Body of pancreas (tissue), 4 donors: ENCODE results near the gene TNNC1. TPM values are rescaled to one million over a fixed set of nuclear protein-coding genes. Genes with fewer than 3 reads are reported as not detected.

ENCODE experiments used
- ATAC-seq: fragments of 150-250 bp; one replicate; pipeline ENCODE4 v1.9.1; 2016
- DNase-seq, 4 donors: peaks; one replicate each; pipeline ENCODE4 v3.0.0-alpha.2; 2019
- H3K27ac ChIP-seq, 4 donors: fragments of 200-600 bp; sonication (generic); 1 replicate in 3 of 4; 2 replicates in 1 of 4; pipeline versions ENCODE4 v1.5.1 to v1.6.1; 2016 to 2019; ENCODE audit warnings: mild to moderate bottlenecking in 1 of 4, mixed read lengths in 1 of 4, moderate library complexity in 1 of 4
- H3K27me3 ChIP-seq, 2 donors: fragments of 200-600 bp; sonication (generic); one replicate each; pipeline ENCODE4 v1.6.0; 2016; ENCODE audit warnings: mild to moderate bottlenecking in 1 of 2
- H3K36me3 ChIP-seq, 2 donors: fragments of 200-600 bp; sonication (generic); replicated peaks in 1 of 2; 2 replicates each; pipeline ENCODE4 v1.5.1; 2016; ENCODE audit warnings: low read depth in 2 of 2; ENCODE audit not compliant: insufficient read depth in 1 of 2
- H3K4me1 ChIP-seq: fragments of 200-600 bp; sonication (generic); one replicate; pipeline ENCODE4 v1.6.0; 2016
- H3K4me3 ChIP-seq, 2 donors: fragments of 200-600 bp; sonication (generic); 1 replicate in 1 of 2; 2 replicates in 1 of 2; pipeline ENCODE4 v1.5.1; 2016 to 2019
- H3K9me3 ChIP-seq, 3 donors: fragments of 200-600 bp; sonication (generic); 1 replicate in 2 of 3; 2 replicates in 1 of 3; pipeline ENCODE4 v1.5.1; 2016
- POLR2A ChIP-seq, 3 donors: fragments of 450-650 bp; IDR thresholded peaks; one replicate each; pipeline ENCODE4 v1.6.1; 2016; ENCODE audit warnings: antibody characterized with exemption in 3 of 3, mild to moderate bottlenecking in 2 of 3
- WGBS, 2 donors: methylation state at CpG; one replicate each; pipeline ENCODE4 v1.1.5; 2017; 5-methylcytosine and 5-hydroxymethylcytosine counted together
- intact Hi-C: fragments of 100-400 bp; cut with DNase I; formaldehyde crosslinking; loops from one replicate; pipeline ENCODE4 v1.15.1; 2023
- total RNA-seq, 2 donors: library from RNA; depleted of rRNA; stranded (reverse); fragments of >200 nt; gene quantifications; one replicate each; pipeline ENCODE4 v1.1.0, GENCODE V29; 2016
- TF ChIP-seq, protein P1 (sequence below), 7 experiments: fragments of 450-650 bp in 4 of 7; fragments of 200-600 bp in 3 of 7; sonication (generic) in 3 of 7; IDR thresholded peaks; one replicate each; pipeline ENCODE4 v1.5.1; 2016 to 2019; ENCODE audit warnings: antibody characterized with exemption in 7 of 7

TNNC1 gene
- total RNA-seq = 10 to 100 TPM in 1 of 2 donors, under 1 TPM in 1; 0.99 to 10.4 TPM

DNA sequence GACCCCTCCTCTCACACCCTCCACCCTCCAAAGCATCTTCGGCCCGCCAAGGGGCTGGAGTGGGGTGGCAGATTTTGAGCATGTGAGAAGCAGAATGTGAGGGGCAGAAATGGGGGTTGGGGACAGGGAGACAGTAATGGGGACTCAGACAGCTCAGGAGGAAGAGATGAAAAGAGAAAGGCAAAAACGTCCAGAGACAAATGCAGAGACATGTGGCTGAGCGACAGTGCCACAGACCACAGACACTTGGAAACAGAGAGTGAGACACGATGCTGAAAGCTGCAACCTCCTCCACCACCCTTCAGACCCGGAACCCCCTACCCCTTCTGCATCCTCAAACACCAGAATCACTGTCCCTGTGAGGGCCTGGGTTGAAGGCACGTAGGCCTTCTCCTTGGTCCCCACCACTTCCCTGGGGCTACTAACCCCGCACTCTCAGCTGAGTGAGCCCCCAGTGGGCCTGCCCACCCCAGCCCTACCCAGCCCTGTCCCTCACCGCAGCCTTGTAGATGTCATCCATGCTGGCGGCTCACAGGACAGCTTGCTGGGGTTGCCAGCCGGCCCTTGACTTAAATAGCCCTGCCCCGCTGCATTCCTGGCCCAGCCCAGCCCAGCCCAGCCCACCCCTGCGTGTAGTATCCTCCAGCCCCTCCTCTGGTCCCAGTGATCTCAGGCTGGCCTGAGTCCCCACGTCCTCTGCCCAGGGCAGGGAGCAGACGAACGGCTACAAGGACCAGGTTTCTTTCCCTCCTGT, at the start of gene TNNC1:
Gene TNNC1, minus strand, starts transcription at position 546 of the 754 bp plus-strand sequence. Its CDS starts 26 bp downstream, at position 520.
- intact Hi-C loops = loop anchor here (10.0 kb wide), 1 partner anchor 81 kb away; the partner anchor contains the start of genes NT5DC2 and UQCC5
- DNase-seq = peak in 1 of 4 donors; percentile 39

DNA sequence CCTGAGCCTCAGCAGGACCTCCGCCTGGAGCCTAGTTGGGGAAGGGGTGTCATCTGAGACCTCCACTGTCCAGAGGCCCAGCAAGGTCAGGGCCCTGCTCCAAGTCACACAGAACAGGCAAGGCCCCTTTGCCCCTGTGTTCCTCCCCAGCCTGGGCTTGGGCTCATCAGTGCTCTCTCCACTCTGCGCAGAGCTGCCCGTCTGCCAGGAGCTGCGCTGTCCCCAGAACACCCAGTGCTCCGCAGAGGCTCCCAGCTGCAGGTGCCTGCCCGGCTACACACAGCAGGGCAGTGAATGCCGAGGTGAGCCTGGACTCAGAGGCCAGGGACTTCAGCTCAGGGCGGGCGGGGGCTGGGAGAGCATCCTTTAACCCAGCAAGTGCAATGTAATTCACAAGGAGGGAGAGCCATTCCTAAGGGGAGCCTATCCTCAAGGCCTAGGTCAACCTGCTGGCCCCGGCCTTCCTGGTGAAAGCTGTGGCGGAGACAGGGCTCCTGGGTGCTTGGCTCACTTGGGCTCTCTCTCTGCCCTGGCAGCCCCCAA, 49.0 kb upstream of the TNNC1 start:
- Histone ChIP-seq H3K4me1 (peaks cover 9% of the 10 kb centered on the region), H3K27me3 (no peaks in the 10 kb centered on the region), H3K9me3 (no peaks in the 10 kb centered on the region), H3K36me3 (no peaks in the 10 kb centered on the region), H3K27ac (no peak overlapping the region), H3K4me3 (no peak overlapping the region)
- no peak for TF ChIP-seq POLR2A (IDR thresholded peaks at IDR 0.05)
- intact Hi-C loops = no loop called here
- no peak for DNase-seq
- no peak for ATAC-seq
- 95 to 100% methylated on average over 1 to 10 of the region's 11 CpGs for WGBS, 2 donors

More for the DNA sequence above, at the start of gene TNNC1:
- Histone ChIP-seq H3K27me3 (no peaks in the 10 kb centered on the region), H3K36me3 (peaks cover 0 to under 1% of the 10 kb centered on the region in 2 donors), H3K9me3 (no peaks in the 10 kb centered on the region), H3K4me1 (peaks cover 49% of the 10 kb centered on the region), H3K4me3 (peak within 1 kb of the TSS in 1 of 2 donors; percentile 69), H3K27ac (peak within 1 kb of the TSS; percentile 81 to 93 (median 92))
- no peak for ATAC-seq
- no peak for TF ChIP-seq POLR2A (IDR thresholded peaks at IDR 0.05)
- TF ChIP-seq, protein P1, sequence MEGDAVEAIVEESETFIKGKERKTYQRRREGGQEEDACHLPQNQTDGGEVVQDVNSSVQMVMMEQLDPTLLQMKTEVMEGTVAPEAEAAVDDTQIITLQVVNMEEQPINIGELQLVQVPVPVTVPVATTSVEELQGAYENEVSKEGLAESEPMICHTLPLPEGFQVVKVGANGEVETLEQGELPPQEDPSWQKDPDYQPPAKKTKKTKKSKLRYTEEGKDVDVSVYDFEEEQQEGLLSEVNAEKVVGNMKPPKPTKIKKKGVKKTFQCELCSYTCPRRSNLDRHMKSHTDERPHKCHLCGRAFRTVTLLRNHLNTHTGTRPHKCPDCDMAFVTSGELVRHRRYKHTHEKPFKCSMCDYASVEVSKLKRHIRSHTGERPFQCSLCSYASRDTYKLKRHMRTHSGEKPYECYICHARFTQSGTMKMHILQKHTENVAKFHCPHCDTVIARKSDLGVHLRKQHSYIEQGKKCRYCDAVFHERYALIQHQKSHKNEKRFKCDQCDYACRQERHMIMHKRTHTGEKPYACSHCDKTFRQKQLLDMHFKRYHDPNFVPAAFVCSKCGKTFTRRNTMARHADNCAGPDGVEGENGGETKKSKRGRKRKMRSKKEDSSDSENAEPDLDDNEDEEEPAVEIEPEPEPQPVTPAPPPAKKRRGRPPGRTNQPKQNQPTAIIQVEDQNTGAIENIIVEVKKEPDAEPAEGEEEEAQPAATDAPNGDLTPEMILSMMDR (IDR thresholded peaks at IDR 0.05) = no peak
- 73% methylated on average over 12 to 16 of the region's 16 CpGs for WGBS, 2 donors

DNA sequence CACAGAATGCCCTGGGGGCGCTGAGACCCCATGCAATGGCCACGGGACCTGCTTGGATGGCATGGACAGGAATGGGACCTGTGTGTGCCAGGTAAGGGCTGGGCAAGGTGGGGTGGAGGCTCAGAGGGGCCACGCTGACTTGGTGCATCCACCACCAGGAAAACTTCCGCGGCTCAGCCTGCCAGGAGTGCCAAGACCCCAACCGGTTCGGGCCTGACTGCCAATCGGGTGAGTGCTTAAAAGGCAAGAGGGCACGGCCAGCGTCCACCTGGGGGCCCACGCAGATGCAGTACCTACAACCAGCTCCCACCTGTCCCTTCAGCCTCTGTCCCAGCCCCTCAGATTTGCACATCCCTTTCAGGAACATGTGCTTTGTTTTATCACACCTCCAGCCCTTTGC, 48.2 kb upstream of the TNNC1 start:
- no peaks in the 10 kb centered on the region for H3K27me3 ChIP-seq
- H3K4me3 ChIP-seq = no peak overlapping the region
- no peak for ATAC-seq
- H3K36me3 ChIP-seq = no peaks in the 10 kb centered on the region
- peaks cover 9% of the 10 kb centered on the region for H3K4me1 ChIP-seq
- intact Hi-C loops = no loop called here
- no peak for TF ChIP-seq POLR2A (IDR thresholded peaks at IDR 0.05)
- TF ChIP-seq, protein P1 (IDR thresholded peaks at IDR 0.05) = no peak
- WGBS, 2 donors = 85 to 88% methylated on average over 4 to 10 of the region's 11 CpGs
- no peak for DNase-seq
- H3K9me3 ChIP-seq = no peaks in the 10 kb centered on the region
- no peak overlapping the region for H3K27ac ChIP-seq

DNA sequence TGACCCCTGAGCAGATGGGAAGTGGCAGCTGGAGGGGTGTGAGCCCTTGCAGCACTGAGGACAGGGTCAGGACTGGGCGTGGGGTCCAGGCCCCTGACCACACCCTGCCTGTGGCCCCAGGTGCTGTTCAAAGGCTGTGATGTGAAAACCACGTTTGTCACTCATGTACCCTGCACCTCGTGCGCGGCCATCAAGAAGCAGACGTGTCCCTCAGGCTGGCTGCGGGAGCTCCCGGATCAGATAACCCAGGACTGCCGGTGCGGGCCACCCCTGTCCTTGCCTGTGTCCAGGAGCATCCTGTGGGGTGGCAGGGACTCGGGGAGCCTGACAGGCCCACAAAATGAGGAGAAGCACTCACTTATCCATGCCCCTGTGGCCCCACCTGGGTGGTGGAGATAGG, 47.2 kb upstream of the TNNC1 start:
- WGBS, 2 donors = 87% methylated on average over 11 of the region's 11 CpGs; no CpG with 5 or more reads in 1 of the 2 donors

More for the DNA sequence above, 47.2 kb upstream of the TNNC1 start:
- Histone ChIP-seq H3K36me3 (no peaks in the 10 kb centered on the region), H3K4me1 (peaks cover 9% of the 10 kb centered on the region), H3K27ac (no peak overlapping the region), H3K4me3 (no peak overlapping the region), H3K9me3 (no peaks in the 10 kb centered on the region), H3K27me3 (no peaks in the 10 kb centered on the region)
- no peak for DNase-seq
- no peak for TF ChIP-seq POLR2A (IDR thresholded peaks at IDR 0.05)
- TF ChIP-seq, protein P1 (IDR thresholded peaks at IDR 0.05) = no peak
- intact Hi-C loops = no loop called here
- no peak for ATAC-seq
